Femur (tissue), 1 donor: ENCODE measurements around the gene HOXB3.

ENCODE experiments used
- DNase-seq: peaks from one replicate; pipeline ENCODE4 v3.0.0-alpha.2; 2017

The HOXB3 gene

DNA sequence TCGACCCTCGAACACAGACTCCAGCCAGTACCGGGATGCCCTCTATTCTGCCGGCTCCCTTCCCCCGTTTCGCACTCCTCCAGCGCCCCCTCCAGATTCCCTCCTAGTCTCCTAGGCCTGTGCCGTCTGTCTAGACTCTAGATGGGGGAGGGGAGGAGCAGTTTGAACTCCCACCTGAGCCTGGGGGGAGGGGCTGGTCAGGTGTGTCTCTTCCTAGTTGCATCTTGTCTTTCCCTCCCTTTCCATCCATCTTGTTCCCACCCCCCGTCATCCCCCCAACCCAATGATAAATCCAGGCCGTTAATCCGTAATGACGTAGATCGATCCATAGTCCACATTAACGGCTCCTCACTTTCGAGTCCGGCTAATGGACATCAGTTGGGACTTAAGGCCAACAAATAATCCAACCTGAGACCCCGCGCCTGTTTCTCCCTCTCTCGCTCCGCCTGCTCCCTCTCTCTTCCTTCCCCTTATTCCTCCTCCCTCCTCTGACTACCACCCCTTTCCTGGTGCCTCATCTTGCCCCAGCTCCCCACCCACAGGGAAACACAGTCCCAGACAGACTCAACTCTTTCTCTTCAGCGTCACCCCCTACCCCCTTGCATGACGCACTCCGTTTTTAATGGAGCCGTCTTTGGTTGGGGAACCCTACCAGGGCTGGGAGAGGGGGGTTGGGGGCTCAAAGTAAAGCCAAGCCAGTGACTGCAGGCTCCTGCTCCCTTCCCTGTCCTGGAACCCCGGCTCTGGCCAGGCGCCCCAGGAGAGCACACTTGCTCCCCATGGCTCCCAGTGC is 6.9 kb upstream of the HOXB3 start:
- DNase-seq, result no peak

- no peak for DNase-seq
Measured at GRCh38 chr17:48596000-48596734, 6.1 kb upstream of the HOXB3 start.

DNA sequence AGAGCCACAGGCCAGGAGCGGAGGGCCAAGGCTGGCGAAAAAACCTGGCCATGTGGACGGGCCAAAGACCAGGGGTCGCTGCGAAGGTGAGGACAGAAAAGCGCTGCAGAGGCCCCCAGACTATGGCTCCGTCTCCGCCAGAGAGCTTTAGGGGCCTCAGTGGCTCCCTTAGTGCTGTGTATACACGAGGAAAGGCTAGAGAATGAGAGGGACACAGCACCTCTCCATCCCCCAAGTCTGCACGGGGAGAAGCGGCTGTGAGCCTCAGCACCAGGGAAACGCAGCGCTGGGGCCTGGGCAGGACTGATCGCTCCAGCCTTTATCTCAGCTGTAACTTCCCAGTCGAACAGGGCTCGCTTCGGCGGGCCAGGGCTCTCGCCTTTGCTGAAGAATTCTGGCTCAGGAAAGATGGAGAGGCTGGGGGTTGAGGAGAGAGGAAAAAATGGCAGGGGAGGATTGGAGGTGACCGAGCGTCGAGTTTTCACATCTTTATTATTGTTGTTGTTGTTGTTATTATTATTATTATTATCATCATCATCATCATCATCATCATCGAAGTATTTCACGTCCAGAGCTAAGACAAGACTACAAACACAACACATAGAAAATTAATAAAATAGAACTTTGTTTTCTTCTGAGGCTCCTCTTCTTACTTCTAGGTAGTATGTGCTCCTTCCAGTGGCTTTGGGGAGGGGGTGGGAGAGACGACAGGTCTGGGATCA is 5.4 kb upstream of the HOXB3 start:
- no peak for DNase-seq

- no peak for DNase-seq
Measured at GRCh38 chr17:48594538-48595277, 4.7 kb upstream of the HOXB3 start.

- peak; percentile 86 for DNase-seq
Measured at GRCh38 chr17:48593840-48594537, 3.9 kb upstream of the HOXB3 start.

GRCh38 chr17:48593126-48593829 is 3.2 kb upstream of the HOXB3 start, which contains the start of gene HOXB5:
Gene HOXB5, minus strand, starts transcription at chr17:48593779. Its CDS starts 97 bp downstream, at chr17:48593682.
- DNase-seq, result no peak

DNA sequence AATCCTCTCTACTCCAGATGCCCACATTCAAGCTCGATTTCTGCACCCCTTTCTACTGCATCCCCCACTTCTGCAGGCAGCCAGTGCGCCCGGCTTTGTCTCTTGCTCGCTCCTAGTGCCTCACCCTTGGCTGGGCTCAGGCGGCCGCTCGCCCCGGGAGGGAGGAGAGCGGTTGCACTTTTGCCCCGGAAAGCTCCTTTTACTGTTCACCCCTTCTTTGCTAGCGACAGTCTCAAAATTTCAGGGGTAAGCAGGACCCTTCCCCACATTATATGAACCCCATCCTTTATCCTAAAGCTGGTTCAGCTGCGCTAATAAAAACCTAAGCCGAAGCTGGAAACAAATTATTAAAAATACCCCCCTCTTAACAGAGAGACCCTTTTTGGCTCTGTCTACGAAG is 2.5 kb upstream of the HOXB3 start:
- DNase-seq, result no peak

DNA sequence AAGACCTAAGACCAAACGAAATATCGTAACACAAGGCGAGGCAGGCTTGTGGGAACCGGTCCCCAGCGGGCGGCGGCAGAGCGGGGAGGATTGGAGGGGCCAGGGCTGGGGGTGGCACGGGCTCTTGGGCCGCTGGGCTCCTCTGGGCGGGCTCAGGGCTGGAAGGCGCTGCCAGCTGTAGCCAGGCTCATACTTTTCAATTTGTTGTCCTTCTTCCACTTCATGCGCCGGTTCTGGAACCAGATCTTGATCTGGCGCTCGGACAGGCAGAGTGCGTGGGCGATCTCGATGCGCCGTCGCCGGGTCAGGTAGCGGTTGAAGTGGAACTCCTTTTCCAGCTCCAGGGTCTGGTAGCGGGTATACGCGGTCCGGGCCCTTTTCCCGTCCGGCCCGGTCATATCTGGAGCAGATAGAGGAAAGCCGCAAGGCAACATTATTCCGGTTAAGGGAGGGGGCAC is 2.0 kb upstream of the HOXB3 start:
- DNase-seq, result no peak

DNA sequence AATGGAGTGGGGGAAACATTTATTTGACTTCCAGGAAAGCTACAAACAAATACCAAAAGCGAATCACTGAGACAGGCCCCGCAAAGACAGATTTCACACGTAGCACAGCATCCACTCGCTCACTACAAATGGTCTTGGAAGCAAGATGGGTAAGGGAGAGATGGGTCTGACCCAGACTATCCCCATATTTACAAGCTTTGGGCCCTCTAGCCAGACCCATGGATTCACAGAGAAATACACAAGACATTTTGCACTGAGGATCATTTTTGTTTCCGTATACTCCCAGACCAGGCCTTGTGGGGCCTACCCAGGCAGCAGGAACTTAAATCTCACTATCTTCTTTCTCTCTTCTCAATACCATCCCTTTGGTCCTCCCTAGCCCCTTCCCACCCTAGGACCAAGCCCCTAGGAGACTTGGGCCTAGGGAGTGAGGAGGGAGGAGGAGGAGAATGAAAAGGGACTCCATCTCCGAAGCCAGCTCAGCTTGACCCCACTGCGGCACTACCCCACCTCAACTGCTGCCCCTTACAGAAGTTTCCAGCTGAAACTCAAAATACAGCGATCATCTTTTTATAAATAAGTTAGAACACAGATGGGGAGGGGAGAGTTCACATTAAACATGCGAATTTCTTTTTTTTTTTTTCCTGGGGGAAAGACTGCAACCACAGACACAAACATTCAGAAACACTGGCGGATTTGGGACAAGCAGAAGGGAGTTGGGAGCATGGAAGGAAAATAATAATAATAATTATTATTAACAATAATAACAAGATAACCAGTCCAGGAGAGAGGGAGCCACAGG is 1.4 kb upstream of the HOXB3 start:
- no peak for DNase-seq

DNA sequence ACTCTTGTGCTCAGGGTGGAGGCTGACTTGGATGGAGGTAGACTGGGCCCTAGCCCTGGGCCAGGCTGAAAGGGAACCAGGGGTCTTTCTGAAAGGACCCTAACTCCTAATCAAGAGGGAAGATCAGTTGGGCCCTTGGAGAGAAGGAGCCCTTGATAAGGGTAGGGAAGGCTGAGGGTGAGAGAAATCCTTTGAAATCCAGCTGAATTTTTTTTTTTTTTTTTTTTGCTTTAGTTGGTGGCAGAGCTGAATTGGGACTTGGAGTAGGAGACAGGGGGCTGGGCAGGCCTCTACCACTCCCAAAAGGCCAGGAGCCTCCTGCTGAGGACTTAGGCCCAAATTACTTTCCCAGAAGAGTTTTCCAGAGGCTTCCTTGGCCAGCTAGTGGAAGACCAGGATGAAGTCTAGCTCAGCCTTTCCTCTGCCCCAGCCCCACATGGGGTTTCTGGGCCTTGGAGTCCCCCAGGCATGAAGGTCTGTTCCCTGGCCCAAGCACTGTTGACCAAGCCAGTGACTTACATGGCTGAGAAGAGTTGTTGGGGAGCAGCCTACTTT is 643 bp upstream of the HOXB3 start:
- no peak for DNase-seq

- no peak for DNase-seq
Measured at GRCh38 chr17:48589060-48589830, 796 bp downstream of the HOXB3 start.

DNA sequence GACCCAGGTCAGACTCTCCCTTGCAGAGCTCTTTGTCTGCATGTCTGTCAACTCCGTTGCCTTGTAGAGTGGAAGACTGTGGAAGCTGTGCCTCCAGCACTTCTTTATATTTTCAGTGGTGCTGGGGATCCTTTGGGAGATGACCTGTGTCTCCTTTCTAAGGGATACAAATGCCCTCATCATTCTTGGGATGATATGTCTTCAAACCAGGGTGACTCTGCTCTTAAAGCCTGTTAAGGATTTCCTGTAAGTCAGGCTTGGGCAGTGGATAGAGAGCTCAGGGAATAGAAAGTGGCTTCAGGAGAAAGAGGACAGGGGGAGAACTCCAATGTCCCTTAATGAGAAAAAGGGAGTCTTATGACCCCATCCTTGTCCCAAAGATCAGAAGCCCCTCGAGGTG is 1.5 kb downstream of the HOXB3 start:
- no peak for DNase-seq

DNA sequence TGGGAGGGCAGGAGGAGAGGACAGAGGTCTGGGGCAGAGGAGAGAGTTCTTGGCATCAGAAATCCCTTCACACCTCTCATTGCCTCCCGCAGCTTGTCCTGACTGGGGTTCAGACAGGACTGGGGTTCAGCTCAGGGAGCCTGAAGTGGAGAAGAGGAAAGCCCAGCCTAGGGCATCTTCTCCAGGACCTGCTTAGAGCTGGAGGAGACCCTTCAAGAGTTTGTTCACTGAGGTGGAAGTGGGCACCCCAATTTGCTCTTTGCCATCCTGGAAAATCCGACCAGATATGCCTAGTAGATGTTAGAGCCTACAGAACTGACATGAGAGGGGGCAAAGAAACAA is 2.0 kb downstream of the HOXB3 start:
- no peak for DNase-seq

GRCh38 chr17:48587276-48588073 is 2.6 kb downstream of the HOXB3 start:
- no peak for DNase-seq

GRCh38 chr17:48586355-48587258 is 3.4 kb downstream of the HOXB3 start:
- no peak for DNase-seq

- no peak for DNase-seq
Measured at GRCh38 chr17:48584223-48584741, 5.8 kb downstream of the HOXB3 start.

DNA sequence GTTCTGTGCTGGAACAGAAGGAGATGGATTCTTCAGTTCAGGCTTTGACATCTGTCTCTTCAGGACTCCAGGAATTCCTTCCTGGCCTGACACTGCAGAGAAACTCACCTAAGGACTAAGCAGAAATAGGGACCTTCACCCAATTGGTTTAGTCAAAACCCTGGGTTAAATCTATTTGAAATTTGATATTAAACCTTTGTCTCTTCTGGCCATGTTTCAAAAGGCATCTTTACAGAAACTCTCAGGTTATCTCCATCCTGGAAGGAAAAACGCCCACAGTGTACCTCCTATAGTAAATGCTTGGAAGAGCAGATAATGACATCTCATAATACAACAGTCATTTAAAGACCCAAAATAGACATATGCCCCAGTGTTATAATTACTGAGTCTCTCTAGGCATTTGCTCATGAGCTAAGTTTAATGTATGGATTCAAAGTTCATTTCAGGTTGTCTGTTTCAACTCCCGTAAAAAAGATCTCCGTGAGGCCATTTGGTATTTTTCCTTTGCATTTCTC is 6.3 kb downstream of the HOXB3 start:
- DNase-seq, result no peak
